ENCODE results near the gene PHOX2B. TPM values are rescaled to one million over a fixed set of nuclear protein-coding genes. Genes with fewer than 3 reads are reported as not detected.
"Not testable (repeated sequence)": the region's sequence is repeated elsewhere in the genome, so short reads cannot be mapped to it uniquely, and the experiment has no call there.

Gene PHOX2B
- polyA plus RNA-seq, 2 of the 4 experiments (the other 2 are of a cell fraction): not detected

GRCh38 chr4:41746025-41746439 lies 2.5 kb downstream of the PHOX2B start (continued):
- no peak for TF ChIP-seq CTCF (IDR thresholded peaks at IDR 0.05)
- TF ChIP-seq ESRRA (IDR thresholded peaks at IDR 0.05; ENCODE audit: borderline replicate concordance, low read length): no peak
- TF ChIP-seq NFE2L2 (conservative IDR thresholded peaks at IDR 0.05; ENCODE audit: low read length): no peak

- peak overlapping the region; percentile 30; the same call in 1 of the 3 replicates for H3K4me3 ChIP-seq
- POLR2A ChIA-PET: no interaction called here
- no peak for TF ChIP-seq MAZ (IDR thresholded peaks at IDR 0.05; ENCODE audit: borderline replicate concordance, low read depth, low read length)
- no peak for TF ChIP-seq JUNB (IDR thresholded peaks at IDR 0.05)
- no peak for TF ChIP-seq MAX (IDR thresholded peaks at IDR 0.05)
- H3K4me1 ChIP-seq: no peaks in the 10 kb centered on the region
- peak overlapping the region in 1 of 2 experiments; percentile 49; a peak in 1 of 6 replicates for H3K27ac ChIP-seq
- H3K9me3 ChIP-seq: no peaks in the 10 kb centered on the region
- CTCF ChIA-PET: no interaction called here
- ATAC-seq: no peak
- peak overlapping the region; percentile 53 for H3K4me2 ChIP-seq
- no peak for DNase-seq (ENCODE audit: low read depth in 1 of 2, low spot score in 1 of 2)
- WGBS (ENCODE audit: missing lambda C conversion rate): 73% methylated on average over 17 of the region's 54 CpGs
- FAIRE-seq: no peak
Measured at GRCh38 chr4:41745292-41746024, 3.1 kb downstream of the PHOX2B start.

- CTCF ChIA-PET: no interaction called here
- no peaks in the 10 kb centered on the region for H3K4me1 ChIP-seq
- DNase-seq (ENCODE audit: low read depth in 1 of 2, low spot score in 1 of 2): no peak
- H3K4me3 ChIP-seq: no peak overlapping the region
- no peak overlapping the region for H3K27ac ChIP-seq
- no peak for FAIRE-seq
- WGBS (ENCODE audit: missing lambda C conversion rate): 80% methylated on average over 29 of the region's 33 CpGs
- no peak overlapping the region for H3K4me2 ChIP-seq
- POLR2A ChIA-PET: no interaction called here
- TF ChIP-seq POLR2AphosphoS2 (conservative IDR thresholded peaks at IDR 0.05; ENCODE audit: low read length) (no peak), SREBF2 (IDR thresholded peaks at IDR 0.05) (no peak), JUN (IDR thresholded peaks at IDR 0.05) (no peak), ZSCAN20 (CRISPR knock-in tag; IDR thresholded peaks at IDR 0.05) (no peak), RCOR1 (IDR thresholded peaks at IDR 0.05; ENCODE audit: low read depth, low read length) (no peak), JUNB (IDR thresholded peaks at IDR 0.05) (no peak), ZNF302 (CRISPR knock-in tag; IDR thresholded peaks at IDR 0.05) (no peak), MAFK (IDR thresholded peaks at IDR 0.05; ENCODE audit: partially characterized antibody) (no peak), MYC (IDR thresholded peaks at IDR 0.05; ENCODE audit: borderline replicate concordance, low read length) (no peak), ATOH8 (CRISPR knock-in tag; IDR thresholded peaks at IDR 0.05; ENCODE audit: low read depth) (no peak), NFE2L2 (conservative IDR thresholded peaks at IDR 0.05; ENCODE audit: low read length) (no peak), ESRRA (IDR thresholded peaks at IDR 0.05; ENCODE audit: borderline replicate concordance, low read length) (no peak)
- ATAC-seq: no peak
- no peaks in the 10 kb centered on the region for H3K9me3 ChIP-seq
Measured at GRCh38 chr4:41744572-41745291, 3.8 kb downstream of the PHOX2B start.

- CTCF ChIA-PET: interaction anchor here (1.0 kb wide), 1 partner anchor 147 kb away, joined by 4 read pairs; no protein-coding TSS in a partner anchor
- ATAC-seq: no peak
Measured at GRCh38 chr4:41741354-41741753, 7.2 kb downstream of the PHOX2B start.

GRCh38 chr4:41737491-41737890 lies 11.0 kb downstream of the PHOX2B start:
- WGBS (ENCODE audit: missing lambda C conversion rate): 23% methylated on average over 5 of the region's 8 CpGs
- H3K4me2 ChIP-seq; FAIRE-seq; DNase-seq (ENCODE audit: low read depth in 1 of 2, low spot score in 1 of 2); H3K27ac ChIP-seq; H3K9me3 ChIP-seq; H3K4me3 ChIP-seq; H3K4me1 ChIP-seq; ATAC-seq; POLR2A ChIA-PET; CTCF ChIA-PET: not testable (repeated sequence)

More at GRCh38 chr4:41741354-41741753, 7.2 kb downstream of the PHOX2B start:
- DNase-seq (ENCODE audit: low read depth in 1 of 2, low spot score in 1 of 2) (no peak), FAIRE-seq (no peak)
- H3K4me3 ChIP-seq: no peak overlapping the region
- H3K9me3 ChIP-seq: peaks cover 7% of the 10 kb centered on the region; the same call in 2 of the 3 replicates
- TF ChIP-seq ZNF302 (CRISPR knock-in tag; IDR thresholded peaks at IDR 0.05) (no peak), POLR2AphosphoS2 (conservative IDR thresholded peaks at IDR 0.05; ENCODE audit: low read length) (no peak), POLR2A (IDR thresholded peaks at IDR 0.05; ENCODE audit: low read length) (no peak), SREBF2 (IDR thresholded peaks at IDR 0.05) (no peak), MYC (IDR thresholded peaks at IDR 0.05; ENCODE audit: borderline replicate concordance, low read length) (no peak), USF2 (IDR thresholded peaks at IDR 0.05) (no peak), ATOH8 (CRISPR knock-in tag; IDR thresholded peaks at IDR 0.05; ENCODE audit: low read depth) (no peak), PHF8 (IDR thresholded peaks at IDR 0.05; ENCODE audit: borderline replicate concordance, low read depth) (no peak), CEBPB (IDR thresholded peaks at IDR 0.05) (no peak), ZSCAN20 (CRISPR knock-in tag; IDR thresholded peaks at IDR 0.05) (no peak), CBX8 (IDR thresholded peaks at IDR 0.05) (no peak)
- 52% methylated on average over 2 of the region's 2 CpGs for WGBS (ENCODE audit: missing lambda C conversion rate)
- no peak overlapping the region for H3K27ac ChIP-seq
- POLR2A ChIA-PET: no interaction called here
- no peak overlapping the region for H3K4me2 ChIP-seq
- H3K4me1 ChIP-seq: no peaks in the 10 kb centered on the region

Data from A549 (cell line).